ENCODE results near the gene SMIM1. TPM values are rescaled to one million over a fixed set of nuclear protein-coding genes. Genes with fewer than 3 reads are reported as not detected.

The SMIM1 gene
- polyA plus RNA-seq, 3 donors: 1.1 to 2.7 (median 1.4) TPM

DNA sequence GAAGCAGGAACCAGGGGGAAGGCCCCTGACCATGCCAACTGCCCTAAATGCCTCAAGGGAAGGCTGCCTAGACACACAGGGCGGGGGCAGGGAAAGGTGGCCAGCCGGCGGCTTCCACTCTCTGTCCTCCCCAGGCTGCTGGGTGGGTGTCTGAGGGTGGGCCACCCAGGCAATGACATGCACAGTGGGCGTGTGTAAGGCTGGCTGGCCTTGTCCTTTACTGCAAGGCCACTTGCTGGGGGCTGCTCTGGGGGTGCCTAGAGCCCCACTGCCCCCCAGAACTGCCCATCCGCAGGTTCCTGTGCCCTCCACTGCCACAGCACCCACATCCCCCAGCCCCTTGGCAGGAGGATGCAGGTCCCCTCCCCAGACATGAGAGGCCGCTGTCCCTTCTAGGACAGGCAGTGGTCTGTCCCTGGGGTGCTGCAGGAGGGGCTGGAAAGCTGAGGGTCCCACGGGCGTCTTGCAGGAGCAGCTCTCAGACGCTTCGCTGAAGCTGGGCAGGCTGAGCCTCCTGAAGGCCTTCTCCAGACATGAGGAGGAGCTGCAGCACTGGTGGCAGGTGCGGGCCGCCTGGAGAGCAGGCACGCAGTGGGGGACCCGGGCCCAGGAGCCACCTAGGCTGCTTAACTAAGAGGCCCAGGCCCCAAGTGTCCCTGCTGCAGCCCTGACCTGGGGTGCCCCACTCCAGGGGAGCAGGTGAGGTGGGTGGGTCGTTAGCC lies 10.2 kb upstream of the SMIM1 start:
- no peaks in the 10 kb centered on the region for H3K9me3 ChIP-seq (replicated peaks in 1 of 2; ENCODE audit: control insufficient read depth in 1 of 2, insufficient read depth in 1 of 2, low read length in 2 of 2)
- Mint-ChIP-seq H3K9me3 (peaks cover 0 to 11% (median 4%) of the 10 kb centered on the region in 7 donors), H3K4me3 (no peak overlapping the region), H3K27me3 (ENCODE audit: low read depth in 3 of 3) (peaks cover 2 to 17% (median 6%) of the 10 kb centered on the region in 3 donors), H3K4me1 (no peaks in the 10 kb centered on the region), H3K36me3 (no peaks in the 10 kb centered on the region), H3K27ac (no peak overlapping the region)
- H3K4me2 ChIP-seq (replicated peaks; ENCODE audit: extremely low read depth, low read length, poor library complexity, severe bottlenecking): no peak overlapping the region
- no peak overlapping the region for H3K4me3 ChIP-seq (replicated peaks in 1 of 3; ENCODE audit: low read depth in 2 of 3, low read length in 3 of 3)
- H2AFZ ChIP-seq (ENCODE audit: insufficient read depth, low read depth, low read length, poor library complexity, severe bottlenecking): no peak overlapping the region
- 89% methylated on average over 14 of the region's 15 CpGs for WGBS (ENCODE audit: insufficient coverage)
- H4K20me1 ChIP-seq (ENCODE audit: insufficient read depth, low read length): no peaks in the 10 kb centered on the region
- H3K9ac ChIP-seq (ENCODE audit: insufficient read depth, low read length, poor library complexity, severe bottlenecking): no peak overlapping the region
- peaks cover 0 to 7% of the 10 kb centered on the region in 2 donors for H3K27me3 ChIP-seq (ENCODE audit: control insufficient read depth in 2 of 2, insufficient read depth in 2 of 2, low read length in 2 of 2)
- no peak overlapping the region for H3K27ac ChIP-seq (ENCODE audit: low read depth in 1 of 2, low read length in 2 of 2)
- no peaks in the 10 kb centered on the region for H3K79me2 ChIP-seq (ENCODE audit: insufficient read depth, low read length)
- no peaks in the 10 kb centered on the region for H3K36me3 ChIP-seq (replicated peaks in 1 of 2; ENCODE audit: control insufficient read depth in 1 of 2, insufficient read depth in 2 of 2, low read length in 2 of 2)
- DNase-seq: no peak
- intact Hi-C loops (cut with micrococcal nuclease): no loop called here
- H3K4me1 ChIP-seq (ENCODE audit: control insufficient read depth in 1 of 2, insufficient read depth in 2 of 2, low read length in 2 of 2): no peaks in the 10 kb centered on the region
- TF ChIP-seq, protein P1, sequence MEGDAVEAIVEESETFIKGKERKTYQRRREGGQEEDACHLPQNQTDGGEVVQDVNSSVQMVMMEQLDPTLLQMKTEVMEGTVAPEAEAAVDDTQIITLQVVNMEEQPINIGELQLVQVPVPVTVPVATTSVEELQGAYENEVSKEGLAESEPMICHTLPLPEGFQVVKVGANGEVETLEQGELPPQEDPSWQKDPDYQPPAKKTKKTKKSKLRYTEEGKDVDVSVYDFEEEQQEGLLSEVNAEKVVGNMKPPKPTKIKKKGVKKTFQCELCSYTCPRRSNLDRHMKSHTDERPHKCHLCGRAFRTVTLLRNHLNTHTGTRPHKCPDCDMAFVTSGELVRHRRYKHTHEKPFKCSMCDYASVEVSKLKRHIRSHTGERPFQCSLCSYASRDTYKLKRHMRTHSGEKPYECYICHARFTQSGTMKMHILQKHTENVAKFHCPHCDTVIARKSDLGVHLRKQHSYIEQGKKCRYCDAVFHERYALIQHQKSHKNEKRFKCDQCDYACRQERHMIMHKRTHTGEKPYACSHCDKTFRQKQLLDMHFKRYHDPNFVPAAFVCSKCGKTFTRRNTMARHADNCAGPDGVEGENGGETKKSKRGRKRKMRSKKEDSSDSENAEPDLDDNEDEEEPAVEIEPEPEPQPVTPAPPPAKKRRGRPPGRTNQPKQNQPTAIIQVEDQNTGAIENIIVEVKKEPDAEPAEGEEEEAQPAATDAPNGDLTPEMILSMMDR (IDR thresholded peaks at IDR 0.05): no peak

DNA sequence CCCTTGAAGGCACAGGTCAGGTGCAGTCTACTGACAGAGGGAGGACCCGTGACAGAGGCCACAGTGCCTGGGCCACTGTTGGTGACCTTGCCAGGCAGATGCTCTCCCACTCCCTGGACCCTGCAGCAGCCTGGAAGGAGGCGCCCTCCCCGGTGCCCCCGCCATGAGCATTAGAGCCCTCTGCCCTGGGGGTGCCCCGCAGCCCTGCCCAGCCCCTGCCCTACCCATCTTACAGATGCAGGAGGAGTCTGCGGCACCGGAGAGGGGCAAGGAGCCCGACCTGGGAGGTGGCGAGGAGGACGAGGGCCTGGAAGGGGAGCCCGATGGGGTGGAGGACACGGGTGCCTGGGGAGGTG lies 9.7 kb upstream of the SMIM1 start:
- intact Hi-C loops (cut with micrococcal nuclease): no loop called here
- Mint-ChIP-seq H3K4me3 (no peak overlapping the region), H3K4me1 (no peaks in the 10 kb centered on the region), H3K27ac (no peak overlapping the region), H3K9me3 (peaks cover 0 to 11% (median 4%) of the 10 kb centered on the region in 7 donors), H3K36me3 (no peaks in the 10 kb centered on the region), H3K27me3 (ENCODE audit: low read depth in 3 of 3) (peaks cover 2 to 17% (median 6%) of the 10 kb centered on the region in 3 donors)
- WGBS (ENCODE audit: insufficient coverage): 88% methylated on average over 9 of the region's 12 CpGs
- Histone ChIP-seq H3K27me3 (ENCODE audit: control insufficient read depth in 2 of 2, insufficient read depth in 2 of 2, low read length in 2 of 2) (peaks cover 0 to 7% of the 10 kb centered on the region in 2 donors), H3K79me2 (ENCODE audit: insufficient read depth, low read length) (no peaks in the 10 kb centered on the region), H3K9me3 (replicated peaks in 1 of 2; ENCODE audit: control insufficient read depth in 1 of 2, insufficient read depth in 1 of 2, low read length in 2 of 2) (no peaks in the 10 kb centered on the region), H3K4me1 (ENCODE audit: control insufficient read depth in 1 of 2, insufficient read depth in 2 of 2, low read length in 2 of 2) (no peaks in the 10 kb centered on the region), H3K27ac (ENCODE audit: low read depth in 1 of 2, low read length in 2 of 2) (no peak overlapping the region), H3K4me3 (replicated peaks in 1 of 3; ENCODE audit: low read depth in 2 of 3, low read length in 3 of 3) (no peak overlapping the region), H4K20me1 (ENCODE audit: insufficient read depth, low read length) (no peaks in the 10 kb centered on the region), H2AFZ (ENCODE audit: insufficient read depth, low read depth, low read length, poor library complexity, severe bottlenecking) (no peak overlapping the region), H3K9ac (ENCODE audit: insufficient read depth, low read length, poor library complexity, severe bottlenecking) (no peak overlapping the region), H3K4me2 (replicated peaks; ENCODE audit: extremely low read depth, low read length, poor library complexity, severe bottlenecking) (no peak overlapping the region), H3K36me3 (replicated peaks in 1 of 2; ENCODE audit: control insufficient read depth in 1 of 2, insufficient read depth in 2 of 2, low read length in 2 of 2) (no peaks in the 10 kb centered on the region)
- TF ChIP-seq, protein P1 (IDR thresholded peaks at IDR 0.05): no peak
- DNase-seq: no peak
